Sigmoid colon (tissue), 7 donors: ENCODE results near the gene DNAH9. TPM values are rescaled to one million over a fixed set of nuclear protein-coding genes. Genes with fewer than 3 reads are reported as not detected.
"Not testable (repeated sequence)": the region's sequence is repeated elsewhere in the genome, so short reads cannot be mapped to it uniquely, and the experiment has no call there.

Experiments
- DNase-seq: peaks from one replicate; pipeline ENCODE4 v3.0.0-alpha.2; 2019
- H3K27ac ChIP-seq, 4 donors: fragments of 200-600 bp; sonication (generic); one replicate each; pipeline ENCODE4 v1.5.1; 2016 to 2019; ENCODE audit warnings: mild to moderate bottlenecking in 1 of 4
- H3K27me3 ChIP-seq, 3 donors: fragments of 200-600 bp; sonication (generic); one replicate each; pipeline ENCODE4 v1.5.1; 2019; ENCODE audit warnings: mild to moderate bottlenecking in 1 of 3
- H3K36me3 ChIP-seq, 4 donors: fragments of 200-600 bp; sonication (generic); one replicate each; pipeline ENCODE4 v1.5.1; 2016 to 2019
- H3K4me1 ChIP-seq, 4 donors: fragments of 200-600 bp; sonication (generic); one replicate each; pipeline ENCODE4 v1.5.1; 2017 to 2019
- H3K4me3 ChIP-seq, 4 donors: fragments of 200-600 bp; sonication (generic); one replicate each; pipeline ENCODE4 v1.5.1; 2017 to 2019; ENCODE audit warnings: mild to moderate bottlenecking in 2 of 4, moderate library complexity in 1 of 4
- H3K9me3 ChIP-seq, 4 donors: fragments of 200-600 bp in 3 of 4; sonication (generic) in 3 of 4; one replicate each; pipeline versions ENCODE4 v1.5.1 to v1.6.1; 2013 to 2019
- EP300 ChIP-seq, 4 donors: sonication (generic); formaldehyde crosslinking; IDR thresholded peaks; one replicate each; pipeline ENCODE4 v1.6.1; 2017; ENCODE audit warnings: antibody characterized with exemption in 4 of 4
- POLR2A ChIP-seq, 2 donors: fragments of 450-650 bp; IDR thresholded peaks; one replicate each; pipeline ENCODE4 v1.6.1; 2016; ENCODE audit warnings: antibody characterized with exemption in 2 of 2, mild to moderate bottlenecking in 2 of 2, moderate library complexity in 2 of 2
- POLR2AphosphoS5 ChIP-seq, 4 donors: sonication (generic); formaldehyde crosslinking; IDR thresholded peaks; one replicate each; pipeline ENCODE4 v1.6.1; 2017; ENCODE audit warnings: antibody characterized with exemption in 4 of 4
- WGBS, 2 donors: extraction: QIAGEN DNeasy Blood & Tissue Kit; methylation state at CpG; one replicate each; pipeline ENCODE4 v1.1.7; 2013; 5-methylcytosine and 5-hydroxymethylcytosine counted together
- intact Hi-C: fragments of 100-400 bp; cut with DNase I; formaldehyde crosslinking; loops from one replicate; pipeline ENCODE4 v1.15.1; 2023
- polyA plus RNA-seq, 3 donors: library from polyadenylated mRNA; stranded (reverse); fragments of 200-250 nt; gene quantifications; one replicate each; pipeline ENCODE4 v1.2.3, GENCODE V29; 2013
- total RNA-seq, 4 donors: library from RNA; depleted of rRNA; stranded (reverse); fragments of >200 nt; gene quantifications; one replicate each; pipeline ENCODE4 v1.1.0, GENCODE V29; 2016
- TF ChIP-seq, protein P1 (sequence below), 4 experiments: fragments of 450-650 bp in 3 of 4; fragments of 200-600 bp in 1 of 4; IDR thresholded peaks; one replicate each; pipeline ENCODE4 v1.5.1; 2016 to 2019; ENCODE audit warnings: antibody characterized with exemption in 4 of 4, mild to moderate bottlenecking in 3 of 4, moderate library complexity in 2 of 4
- donor health status: healthy with polysubstance abuse.
- donor health status: Bipolar disorder and iron deficiency.
- donor health status: healthy.

DNAH9 gene
- total and polyA plus RNA-seq, 7 donors = under 0.01 to 3.0 (median 0.27) TPM; not detected in 2

DNA sequence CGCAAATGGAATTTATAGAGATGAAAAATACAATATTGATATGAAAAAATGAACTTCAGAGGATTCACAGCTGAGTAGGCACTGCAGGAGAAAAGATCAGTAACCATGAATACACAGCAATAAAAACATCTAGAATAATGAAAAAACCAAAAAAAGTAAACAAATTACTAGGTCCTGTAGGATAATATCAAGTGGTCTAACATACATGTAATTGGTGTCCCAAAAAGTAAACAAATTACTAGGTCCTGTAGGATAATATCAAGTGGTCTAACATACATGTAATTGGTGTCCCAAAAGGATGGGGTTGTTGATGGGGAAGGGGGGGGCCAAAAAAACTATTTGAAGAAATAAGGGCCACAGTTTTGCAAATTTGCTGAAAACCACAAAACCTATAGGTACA, 355.7 kb downstream of the DNAH9 start:
- Histone ChIP-seq H3K9me3 (peaks cover 0 to 8% (median 6%) of the 10 kb centered on the region in 4 donors), H3K4me1 (no peaks in the 10 kb centered on the region), H3K27me3 (no peaks in the 10 kb centered on the region), H3K36me3 (peaks cover 0 to 9% (median 0%) of the 10 kb centered on the region in 4 donors), H3K27ac (no peak overlapping the region), H3K4me3 (no peak overlapping the region)
- TF ChIP-seq POLR2A (IDR thresholded peaks at IDR 0.05) (no peak), POLR2AphosphoS5 (IDR thresholded peaks at IDR 0.05) (no peak), EP300 (IDR thresholded peaks at IDR 0.05) (no peak)
- TF ChIP-seq, protein P1, sequence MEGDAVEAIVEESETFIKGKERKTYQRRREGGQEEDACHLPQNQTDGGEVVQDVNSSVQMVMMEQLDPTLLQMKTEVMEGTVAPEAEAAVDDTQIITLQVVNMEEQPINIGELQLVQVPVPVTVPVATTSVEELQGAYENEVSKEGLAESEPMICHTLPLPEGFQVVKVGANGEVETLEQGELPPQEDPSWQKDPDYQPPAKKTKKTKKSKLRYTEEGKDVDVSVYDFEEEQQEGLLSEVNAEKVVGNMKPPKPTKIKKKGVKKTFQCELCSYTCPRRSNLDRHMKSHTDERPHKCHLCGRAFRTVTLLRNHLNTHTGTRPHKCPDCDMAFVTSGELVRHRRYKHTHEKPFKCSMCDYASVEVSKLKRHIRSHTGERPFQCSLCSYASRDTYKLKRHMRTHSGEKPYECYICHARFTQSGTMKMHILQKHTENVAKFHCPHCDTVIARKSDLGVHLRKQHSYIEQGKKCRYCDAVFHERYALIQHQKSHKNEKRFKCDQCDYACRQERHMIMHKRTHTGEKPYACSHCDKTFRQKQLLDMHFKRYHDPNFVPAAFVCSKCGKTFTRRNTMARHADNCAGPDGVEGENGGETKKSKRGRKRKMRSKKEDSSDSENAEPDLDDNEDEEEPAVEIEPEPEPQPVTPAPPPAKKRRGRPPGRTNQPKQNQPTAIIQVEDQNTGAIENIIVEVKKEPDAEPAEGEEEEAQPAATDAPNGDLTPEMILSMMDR (IDR thresholded peaks at IDR 0.05) = no peak
- DNase-seq = no peak
- WGBS, 2 donors = 95 to 100% methylated on average over 1 of the region's 1 CpG
- intact Hi-C loops = no loop called here

DNA sequence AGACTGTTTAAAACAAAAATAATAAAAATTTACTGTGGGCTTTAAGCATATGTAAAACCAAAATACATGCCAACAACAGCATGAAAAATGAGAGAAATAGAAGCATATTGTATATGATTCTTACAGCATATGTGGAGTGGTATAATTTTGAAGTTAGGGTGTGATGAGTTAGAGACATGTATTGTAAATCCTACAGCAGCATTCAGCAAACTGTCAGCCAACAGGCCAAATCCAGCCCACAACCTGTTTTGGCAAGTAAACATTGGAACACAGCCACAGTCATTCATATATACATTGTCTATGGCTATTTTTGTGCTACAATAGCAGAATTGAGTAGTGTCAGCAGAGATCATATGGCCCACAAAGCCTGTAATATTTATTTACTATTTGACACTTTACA, 356.7 kb downstream of the DNAH9 start:
- TF ChIP-seq POLR2AphosphoS5 (IDR thresholded peaks at IDR 0.05) = no peak
- TF ChIP-seq, protein P1 (IDR thresholded peaks at IDR 0.05) = no peak
- no peak for TF ChIP-seq EP300 (IDR thresholded peaks at IDR 0.05)

DNA sequence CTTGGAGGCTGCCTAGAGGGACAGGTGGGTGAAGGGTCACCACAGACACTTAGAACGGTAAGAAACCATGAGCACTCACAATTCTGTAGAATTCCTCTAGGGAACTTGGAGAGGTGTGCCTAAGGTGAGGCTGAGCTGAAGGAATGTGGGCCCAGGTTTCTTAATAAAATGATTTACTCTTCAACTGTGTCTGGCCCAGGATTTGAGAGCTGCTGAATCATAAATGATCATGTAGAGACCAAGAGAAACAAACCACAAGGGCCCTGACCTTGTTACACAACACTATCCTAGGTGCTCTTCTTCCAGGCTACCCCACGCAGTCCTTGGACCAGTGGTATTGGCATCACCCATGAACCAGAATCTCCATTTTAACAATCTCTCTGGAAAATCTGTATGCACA, 371.3 kb downstream of the DNAH9 start:
- Histone ChIP-seq H3K36me3 (peaks cover 0 to 7% (median 0%) of the 10 kb centered on the region in 4 donors), H3K27ac (no peak overlapping the region), H3K27me3 (no peaks in the 10 kb centered on the region), H3K9me3 (peaks cover 0 to 6% (median 2%) of the 10 kb centered on the region in 4 donors), H3K4me3 (no peak overlapping the region), H3K4me1 (no peaks in the 10 kb centered on the region)
- DNase-seq = no peak
- TF ChIP-seq POLR2AphosphoS5 (IDR thresholded peaks at IDR 0.05) (no peak), EP300 (IDR thresholded peaks at IDR 0.05) (no peak), POLR2A (IDR thresholded peaks at IDR 0.05) (no peak)
- TF ChIP-seq, protein P1 (IDR thresholded peaks at IDR 0.05) = no peak
- 95% methylated on average over 2 of the region's 2 CpGs for WGBS, 2 donors
- intact Hi-C loops = no loop called here

More for the DNA sequence above, 356.7 kb downstream of the DNAH9 start:
- no peaks in the 10 kb centered on the region for H3K4me1 ChIP-seq
- no peaks in the 10 kb centered on the region for H3K27me3 ChIP-seq
- peaks cover 0 to 8% (median 6%) of the 10 kb centered on the region in 4 donors for H3K9me3 ChIP-seq
- H3K36me3 ChIP-seq = peaks cover 0 to 9% (median 0%) of the 10 kb centered on the region in 4 donors
- no peak overlapping the region for H3K27ac ChIP-seq
- no peak for DNase-seq
- no peak overlapping the region for H3K4me3 ChIP-seq
- intact Hi-C loops = no loop called here

DNA sequence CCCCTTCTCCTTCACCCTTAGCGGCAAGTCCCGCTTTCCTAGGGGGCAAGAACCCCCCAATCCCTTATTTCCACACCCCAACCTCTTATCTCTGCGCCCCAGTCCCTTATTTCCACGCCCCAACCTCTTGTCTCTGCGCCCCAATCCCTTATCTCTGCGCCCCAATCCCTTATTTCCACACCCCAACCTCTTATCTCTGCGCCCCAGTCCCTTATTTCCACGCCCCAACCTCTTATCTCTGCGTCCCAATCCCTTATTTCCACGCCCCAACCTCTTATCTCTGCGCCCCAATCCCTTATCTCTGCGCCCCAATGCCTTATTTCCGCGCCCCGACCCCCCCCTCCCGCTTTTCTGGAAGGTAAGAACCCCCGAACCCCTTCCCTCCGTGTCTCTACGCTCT, 374.5 kb downstream of the DNAH9 start:
- DNase-seq, H3K4me3 ChIP-seq, H3K27me3 ChIP-seq, H3K27ac ChIP-seq, H3K9me3 ChIP-seq, H3K4me1 ChIP-seq, intact Hi-C loops: not testable (repeated sequence)
- WGBS, 2 donors = 93 to 94% methylated on average over 19 of the region's 19 CpGs
- H3K36me3 ChIP-seq = peaks cover 0 to 10% (median 4%) of the 10 kb centered on the region in 4 donors

DNA sequence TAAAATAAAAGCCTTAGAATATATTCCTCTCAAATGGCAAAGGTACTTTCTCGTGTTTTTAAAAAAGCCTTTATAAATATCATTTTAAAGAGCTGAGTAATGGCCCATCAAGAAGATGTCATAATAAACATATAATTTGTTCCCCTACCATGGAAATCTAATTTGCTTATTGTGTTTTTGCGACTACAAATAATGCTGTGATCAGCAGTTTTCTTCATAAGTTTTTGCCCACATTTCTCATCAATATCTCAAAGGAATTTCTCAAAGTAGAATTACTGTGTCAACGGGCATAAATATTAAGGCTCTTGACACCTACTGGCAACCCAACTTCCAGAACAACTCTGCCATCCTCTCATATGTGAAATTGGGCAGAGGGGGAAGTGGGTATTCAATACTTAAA, 381.5 kb downstream of the DNAH9 start:
- Histone ChIP-seq H3K27me3 (no peaks in the 10 kb centered on the region), H3K27ac (no peak overlapping the region), H3K9me3 (no peaks in the 10 kb centered on the region), H3K4me1 (no peaks in the 10 kb centered on the region), H3K4me3 (no peak overlapping the region), H3K36me3 (peaks cover 0 to 48% (median 24%) of the 10 kb centered on the region in 4 donors)
- intact Hi-C loops = loop anchor here (10.0 kb wide), 1 partner anchor 1105 kb away; no protein-coding TSS in a partner anchor
- DNase-seq = no peak
- 96% methylated on average over 3 of the region's 3 CpGs for WGBS, 2 donors
- TF ChIP-seq EP300 (IDR thresholded peaks at IDR 0.05) = no peak
- TF ChIP-seq, protein P1 (IDR thresholded peaks at IDR 0.05) = no peak
- no peak for TF ChIP-seq POLR2A (IDR thresholded peaks at IDR 0.05)
- no peak for TF ChIP-seq POLR2AphosphoS5 (IDR thresholded peaks at IDR 0.05)
